Peyer's patch (tissue), 4 donors: Measurements from ENCODE around the gene NTMT2. TPM values are rescaled to one million over a fixed set of nuclear protein-coding genes. Genes with fewer than 3 reads are reported as not detected.

Experiments used
- DNase-seq, 3 donors: peaks; one replicate each; pipeline ENCODE4 v3.0.0-alpha.2; 2017 to 2019
- H3K27ac ChIP-seq, 4 donors: fragments of 200-600 bp; sonication (generic); one replicate each; pipeline ENCODE4 v1.5.1; 2016 to 2019
- H3K27me3 ChIP-seq, 2 donors: fragments of 200-600 bp; sonication (generic); one replicate each; pipeline ENCODE4 v1.5.1; 2019
- H3K36me3 ChIP-seq, 3 donors: fragments of 200-600 bp; sonication (generic); one replicate each; pipeline ENCODE4 v1.5.1; 2016 to 2019
- H3K4me1 ChIP-seq, 4 donors: fragments of 200-600 bp; sonication (generic); one replicate each; pipeline ENCODE4 v1.5.1; 2016 to 2019
- H3K4me3 ChIP-seq, 4 donors: fragments of 200-600 bp; sonication (generic); 1 replicate in 3 of 4; 2 replicates in 1 of 4; pipeline ENCODE4 v1.5.1; 2016 to 2019; ENCODE audit warnings: mild to moderate bottlenecking in 1 of 4
- H3K9me3 ChIP-seq, 4 donors: fragments of 200-600 bp; sonication (generic); one replicate each; pipeline ENCODE4 v1.5.1; 2016 to 2019; ENCODE audit warnings: mild to moderate bottlenecking in 1 of 4
- CTCF ChIP-seq, 6 experiments: fragments of 450-650 bp in 4 of 6; fragments of 200-600 bp in 2 of 6; sonication (generic) in 1 of 6; IDR thresholded peaks; one replicate each; pipeline ENCODE4 v1.5.1; 2017 to 2019; ENCODE audit warnings: antibody characterized with exemption in 6 of 6, mild to moderate bottlenecking in 3 of 6, moderate library complexity in 1 of 6
- POLR2A ChIP-seq, 2 donors: fragments of 450-650 bp; IDR thresholded peaks; one replicate each; pipeline ENCODE4 v1.5.1; 2017; ENCODE audit warnings: antibody characterized with exemption in 2 of 2, mild to moderate bottlenecking in 2 of 2, moderate library complexity in 2 of 2
- small RNA-seq, 2 donors: library from RNA; depleted of rRNA; stranded (forward); fragments of <200 nt; gene quantifications; one replicate each; pipeline ENCODE3, GENCODE V24; 2016
- total RNA-seq, 4 donors: library from RNA; depleted of rRNA; stranded (reverse); fragments of >200 nt; gene quantifications; one replicate each; pipeline ENCODE4 v1.1.0, GENCODE V29; 2016

The NTMT2 gene
- total RNA-seq, 4 donors from 2014 or later = not detected

GRCh38 chr1:170218257-170218650, 72.5 kb downstream of the NTMT2 start:
- Histone ChIP-seq H3K36me3 (no peaks in the 10 kb centered on the region), H3K27ac (no peak overlapping the region), H3K4me1 (no peaks in the 10 kb centered on the region), H3K27me3 (no peaks in the 10 kb centered on the region), H3K4me3 (no peak overlapping the region), H3K9me3 (no peaks in the 10 kb centered on the region)
- TF ChIP-seq CTCF (IDR thresholded peaks at IDR 0.05) = no peak
- no peak for TF ChIP-seq POLR2A (IDR thresholded peaks at IDR 0.05)
- no peak for DNase-seq

Small RNA genes lying within 50 kb of the gene (small RNA-seq; reads per million reads assigned to genes)
- gene MIR3119-2 = 0 reads per million in 2 donors

Other genes with a start within 250 kb of the NTMT2 start
- 10 to 100 TPM; 22.9 to 39.7 (median 25.9) TPM for gene KIFAP3, start 71.3 kb upstream of the NTMT2 start, total RNA-seq